ENCODE data around the gene AGBL2. TPM values are rescaled to one million over a fixed set of nuclear protein-coding genes. Genes with fewer than 3 reads are reported as not detected.
A peak's percentile ranks its signal among the peaks of the same experiment; 100 is the strongest.

Gene AGBL2
- total and polyA plus RNA-seq, 9 of the 15 experiments (the other 6 are each of a cell fraction or from before 2014, with no cell fraction given): 0.57 to 6.5 (median 1.3) TPM

- TF ChIP-seq SMARCE1 (IDR thresholded peaks at IDR 0.05): no peak; the same call in 1 of the 2 replicates
- 0 out of 2 replicates have a peak, but pooled peaks have one; percentile 44 for TF ChIP-seq CEBPG (CRISPR knock-in tag; IDR thresholded peaks at IDR 0.05)
- TF ChIP-seq CEBPG (tag; conservative IDR thresholded peaks at IDR 0.05 in 1 of 2, IDR thresholded peaks at IDR 0.05 in 1 of 2): no peak
- TF ChIP-seq MEF2A (IDR thresholded peaks at IDR 0.05; ENCODE audit: control insufficient read depth, low read depth, low read length): no peak
- no peak for TF ChIP-seq ZBTB12 (CRISPR knock-in tag; IDR thresholded peaks at IDR 0.05)
- no peak for TF ChIP-seq LARP7 (IDR thresholded peaks at IDR 0.05)
- TF ChIP-seq DMBX1 (CRISPR knock-in tag; IDR thresholded peaks at IDR 0.05; ENCODE audit: borderline replicate concordance): no peak
- no peak for TF ChIP-seq CBX8 (IDR thresholded peaks at IDR 0.05; ENCODE audit: borderline replicate concordance, extremely low read depth, low read depth, low read length, poor library complexity, severe bottlenecking)
- TF ChIP-seq MYBL2 (IDR thresholded peaks at IDR 0.05; ENCODE audit: low read depth): no peak
- TF ChIP-seq MYBL2 (CRISPR knock-in tag; IDR thresholded peaks at IDR 0.05; ENCODE audit: borderline replicate concordance): no peak
- peak; percentile 85; the same call in 1 of the 2 replicates for TF ChIP-seq ZNF395 (CRISPR knock-in tag; IDR thresholded peaks at IDR 0.05)
- peak; percentile 15 for TF ChIP-seq SMAD1 (IDR thresholded peaks at IDR 0.05; ENCODE audit: low read depth, low read length, partially characterized antibody)
- no peak for TF ChIP-seq HDAC3 (IDR thresholded peaks at IDR 0.05; ENCODE audit: borderline replicate concordance, partially characterized antibody)
- 0 out of 2 replicates have a peak, but pooled peaks have one; percentile 27 for TF ChIP-seq RNF2 (IDR thresholded peaks at IDR 0.05)
- TF ChIP-seq RBM39 (optimal IDR thresholded peaks at IDR 0.05; ENCODE audit: low read depth, low read length): no peak
- no peak for TF ChIP-seq ZNF347 (CRISPR knock-in tag; IDR thresholded peaks at IDR 0.05; ENCODE audit: low read depth)
- no peak for TF ChIP-seq ZC3H8 (IDR thresholded peaks at IDR 0.05)
- no peak for TF ChIP-seq NBN (IDR thresholded peaks at IDR 0.05; ENCODE audit: low read depth)
- TF ChIP-seq ZNF134 (CRISPR knock-in tag; conservative IDR thresholded peaks at IDR 0.05): no peak
- TF ChIP-seq RBM34 (IDR thresholded peaks at IDR 0.05; ENCODE audit: borderline replicate concordance, insufficient read depth, low read length): no peak
- TF ChIP-seq ZNF384 (IDR thresholded peaks at IDR 0.05; ENCODE audit: low read depth, low read length): no peak; the same call in 1 of the 2 replicates
- TF ChIP-seq U2AF2 (optimal IDR thresholded peaks at IDR 0.05; ENCODE audit: low read depth, low read length): no peak
- peak; percentile 95 for TF ChIP-seq ZNF511 (CRISPR knock-in tag; IDR thresholded peaks at IDR 0.05)
- 0 out of 2 replicates have a peak, but pooled peaks have one; percentile 57 for TF ChIP-seq ZNF431 (CRISPR knock-in tag; IDR thresholded peaks at IDR 0.05)
- no peak for TF ChIP-seq SIRT6 (IDR thresholded peaks at IDR 0.05; ENCODE audit: low read depth, low read length)
- no peak for TF ChIP-seq NCOA4 (IDR thresholded peaks at IDR 0.05; ENCODE audit: partially characterized antibody)
- TF ChIP-seq CAMTA2 (CRISPR knock-in tag; conservative IDR thresholded peaks at IDR 0.05): no peak
Measured at GRCh38 chr11:47642099-47642855, 72.9 kb downstream of the AGBL2 start, which contains the start of gene MTCH2 (continued).

All from K562 (cell line).